ENCODE measurements around the gene PMVK.

DNA sequence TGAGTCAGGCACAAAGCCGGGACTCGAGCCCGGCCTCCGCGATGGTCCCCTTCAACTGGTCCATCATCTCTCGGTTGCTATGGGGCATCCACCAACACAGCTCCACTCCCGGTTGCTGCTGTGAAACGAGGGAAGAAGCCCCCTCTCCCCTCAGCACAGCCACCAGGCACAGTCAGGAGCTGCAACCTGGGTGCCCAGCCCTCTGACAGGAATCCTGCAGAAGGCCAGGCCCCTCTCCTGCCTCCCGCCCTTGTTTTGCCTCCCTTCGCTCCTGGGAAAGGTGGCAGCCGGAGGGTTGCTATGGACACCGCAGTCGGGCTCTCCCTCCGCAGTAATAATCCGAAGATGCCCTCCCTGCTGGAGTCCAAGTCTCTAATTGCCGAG is 57.5 kb downstream of the PMVK start:
- no peak for TF ChIP-seq EP300 (IDR thresholded peaks at IDR 0.05)
- TF ChIP-seq, protein P1, sequence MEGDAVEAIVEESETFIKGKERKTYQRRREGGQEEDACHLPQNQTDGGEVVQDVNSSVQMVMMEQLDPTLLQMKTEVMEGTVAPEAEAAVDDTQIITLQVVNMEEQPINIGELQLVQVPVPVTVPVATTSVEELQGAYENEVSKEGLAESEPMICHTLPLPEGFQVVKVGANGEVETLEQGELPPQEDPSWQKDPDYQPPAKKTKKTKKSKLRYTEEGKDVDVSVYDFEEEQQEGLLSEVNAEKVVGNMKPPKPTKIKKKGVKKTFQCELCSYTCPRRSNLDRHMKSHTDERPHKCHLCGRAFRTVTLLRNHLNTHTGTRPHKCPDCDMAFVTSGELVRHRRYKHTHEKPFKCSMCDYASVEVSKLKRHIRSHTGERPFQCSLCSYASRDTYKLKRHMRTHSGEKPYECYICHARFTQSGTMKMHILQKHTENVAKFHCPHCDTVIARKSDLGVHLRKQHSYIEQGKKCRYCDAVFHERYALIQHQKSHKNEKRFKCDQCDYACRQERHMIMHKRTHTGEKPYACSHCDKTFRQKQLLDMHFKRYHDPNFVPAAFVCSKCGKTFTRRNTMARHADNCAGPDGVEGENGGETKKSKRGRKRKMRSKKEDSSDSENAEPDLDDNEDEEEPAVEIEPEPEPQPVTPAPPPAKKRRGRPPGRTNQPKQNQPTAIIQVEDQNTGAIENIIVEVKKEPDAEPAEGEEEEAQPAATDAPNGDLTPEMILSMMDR (IDR thresholded peaks at IDR 0.05) = no peak

Measured in tibial nerve (tissue), 4 donors.